GM19468 (cell line): ENCODE data around the gene CNTNAP2.

Experiments
- ATAC-seq: cut with Tn5 transposase; IDR thresholded peaks from one replicate; pipeline ENCODE4 v1.9.1; 2021; ENCODE audit warnings: mild to moderate bottlenecking, moderate library complexity, moderate number of reproducible peaks; ENCODE audit not compliant: unreplicated experiment; ENCODE audit errors: extremely low read depth

Gene CNTNAP2

DNA sequence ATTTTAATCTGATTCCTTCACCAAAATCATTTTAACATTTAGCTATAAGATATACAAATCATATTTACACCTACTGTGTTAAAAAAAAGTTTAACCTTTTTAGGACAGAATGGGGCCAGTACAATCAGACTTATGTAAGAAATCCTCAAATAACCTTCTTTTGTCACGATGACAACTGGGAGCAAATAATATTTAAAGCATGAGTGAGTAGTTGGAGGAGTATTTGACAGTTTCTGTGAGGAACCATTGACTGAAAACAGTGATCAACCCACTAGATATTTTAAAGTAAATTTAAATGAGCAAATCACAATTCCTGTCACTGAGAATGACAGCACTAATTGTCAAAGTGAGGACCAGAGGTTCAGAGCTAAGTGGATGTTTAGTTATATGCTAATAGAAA is 289.1 kb downstream of the CNTNAP2 start:
- ATAC-seq, result no peak

DNA sequence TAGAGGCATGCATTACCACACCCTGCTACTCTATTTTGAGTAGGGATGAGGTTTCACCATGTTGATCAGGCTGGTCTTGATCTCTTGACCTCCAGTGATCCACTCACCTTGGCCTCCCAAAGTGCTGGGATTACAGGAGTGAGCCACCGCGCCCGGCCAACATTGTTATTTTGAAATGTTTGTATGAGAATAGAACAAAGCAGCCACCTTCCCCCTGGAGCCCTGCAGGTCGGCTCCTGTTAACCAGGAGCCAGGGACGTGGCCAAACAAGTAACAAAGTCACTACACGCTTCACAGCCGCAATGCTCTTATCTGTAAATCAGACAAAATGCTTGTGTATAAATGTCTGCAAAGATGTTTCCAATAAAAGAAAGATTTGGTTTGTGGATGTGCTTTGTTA is 295.4 kb downstream of the CNTNAP2 start:
- no peak for ATAC-seq

DNA sequence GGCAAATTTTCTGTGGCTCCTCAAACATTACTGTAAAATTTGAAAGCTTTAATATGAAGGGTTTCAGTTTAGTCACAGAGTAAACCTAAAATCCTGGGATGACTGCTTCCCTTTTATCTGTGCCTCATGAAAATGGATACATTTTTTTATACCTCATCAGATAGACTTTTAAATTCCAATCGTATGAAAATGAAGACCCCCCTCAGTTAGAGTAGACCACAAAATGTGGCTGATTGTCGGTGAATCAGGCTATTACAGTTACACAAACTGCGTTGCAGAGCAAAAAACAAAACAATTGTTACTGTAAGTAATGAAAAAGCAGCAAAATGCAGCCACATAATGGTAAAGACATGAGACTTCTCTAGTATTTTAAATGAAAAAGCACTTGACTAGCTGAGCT is 296.2 kb downstream of the CNTNAP2 start:
- no peak for ATAC-seq

DNA sequence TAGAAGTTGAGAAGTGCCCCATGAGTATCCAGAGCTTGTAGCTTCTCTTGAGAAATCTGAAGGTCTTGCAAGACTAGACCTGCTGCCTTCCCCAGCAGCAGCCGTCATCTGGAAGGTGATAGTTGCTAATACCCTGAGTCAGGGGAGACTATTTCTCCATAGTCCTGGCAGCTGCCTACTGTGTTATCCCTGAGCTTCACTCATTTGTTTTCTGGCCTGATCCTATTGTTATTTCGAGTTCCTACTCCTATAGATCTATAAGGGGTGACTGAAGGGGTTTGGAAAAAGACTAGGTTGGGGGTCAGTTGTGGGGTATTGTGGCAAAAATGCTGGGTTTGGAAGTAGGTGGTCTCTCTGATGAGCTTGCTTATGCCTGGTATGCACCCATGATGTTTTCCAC is 297.8 kb downstream of the CNTNAP2 start:
- ATAC-seq, result no peak

DNA sequence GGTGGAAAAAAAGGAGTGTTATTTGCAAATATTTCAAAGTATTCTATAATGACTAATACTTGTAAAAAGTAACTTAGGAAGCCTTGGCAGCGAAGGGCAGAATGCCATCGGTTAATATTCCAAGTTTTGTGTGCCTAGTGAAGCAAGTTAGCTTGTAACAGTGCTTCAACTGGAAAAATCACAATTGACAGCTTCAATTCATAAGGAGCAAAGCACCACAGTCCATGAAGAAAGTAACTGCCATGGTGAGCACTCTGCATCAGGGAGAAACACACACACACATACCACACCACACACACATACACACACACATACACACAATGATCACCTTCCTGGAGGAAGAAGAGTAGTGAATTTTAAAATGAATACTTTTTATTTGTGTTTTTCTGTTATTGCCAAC is 298.3 kb downstream of the CNTNAP2 start:
- no peak for ATAC-seq

DNA sequence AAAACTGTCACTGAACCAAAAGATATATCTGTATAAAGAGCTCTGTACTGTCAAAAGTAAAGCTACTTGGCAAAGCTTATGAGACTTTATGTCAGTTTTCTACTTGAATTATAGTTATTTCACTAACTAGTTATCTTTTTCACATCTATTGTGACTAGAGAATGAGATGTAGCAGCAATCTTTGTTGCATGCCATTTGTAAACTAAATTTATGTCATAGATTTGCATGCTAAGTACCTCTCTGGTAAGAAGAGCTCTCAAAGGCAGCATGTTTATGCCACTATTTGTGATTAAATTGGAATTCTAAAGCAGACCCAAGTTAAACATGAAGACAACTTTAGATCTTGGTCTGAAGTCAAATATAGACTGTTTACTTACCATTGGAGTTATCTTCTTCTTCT is 300.6 kb downstream of the CNTNAP2 start:
- no peak for ATAC-seq

DNA sequence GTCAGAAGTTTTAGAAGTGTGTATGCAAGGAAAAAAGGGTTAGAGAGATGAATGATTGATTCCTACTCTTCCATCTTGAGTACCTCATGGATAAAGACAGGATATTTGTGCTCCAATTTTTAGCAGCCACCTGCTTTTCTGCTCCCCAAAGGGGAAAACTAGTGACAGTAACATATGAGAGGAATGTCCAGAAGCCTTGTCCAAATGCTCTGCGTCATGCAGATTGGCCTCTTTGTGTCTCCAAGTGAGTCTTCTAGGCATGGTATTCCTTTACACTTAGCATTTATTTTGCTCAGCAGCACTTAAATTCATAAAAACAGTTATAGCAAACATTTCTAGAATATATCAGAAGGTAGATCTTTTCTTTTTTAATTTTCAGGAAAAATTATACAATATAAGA is 306.8 kb downstream of the CNTNAP2 start:
- ATAC-seq, result no peak

DNA sequence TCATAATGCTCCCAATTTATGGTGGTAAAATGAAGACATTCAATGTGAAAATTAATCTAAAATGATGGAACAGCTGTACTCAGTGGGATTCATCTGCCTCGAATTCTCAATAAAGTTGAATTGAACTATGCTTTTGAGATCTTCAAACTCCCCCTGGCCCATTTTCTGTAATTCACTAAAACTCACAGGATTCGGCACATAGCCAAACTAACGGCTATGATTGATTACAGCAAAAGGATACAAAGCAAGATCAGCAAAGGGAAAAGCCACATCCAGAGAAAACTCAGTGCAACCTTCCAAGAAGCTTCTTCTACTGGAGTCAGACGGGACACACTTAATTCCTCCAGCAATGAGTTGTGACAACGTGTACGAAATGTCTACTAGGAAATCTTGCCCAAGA is 307.5 kb downstream of the CNTNAP2 start:
- ATAC-seq, result no peak

DNA sequence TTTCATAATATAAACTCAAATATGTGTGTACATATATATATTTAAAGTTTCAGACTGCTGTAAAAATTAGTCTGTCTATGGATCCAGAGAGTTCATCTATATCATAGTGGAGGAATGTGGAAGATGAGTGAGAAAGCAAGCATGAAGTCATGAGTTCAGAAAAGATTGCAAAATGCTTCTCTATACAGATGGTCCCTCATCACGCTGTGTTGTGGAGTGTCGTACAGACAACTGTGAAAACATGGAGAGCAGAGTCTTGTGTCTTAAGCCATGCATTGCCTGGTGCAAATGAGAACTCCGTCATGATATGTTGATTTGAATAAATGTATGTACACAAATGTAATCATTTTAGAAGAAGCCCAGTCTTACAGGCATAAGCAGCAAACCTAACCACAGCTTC is 316.9 kb downstream of the CNTNAP2 start:
- no peak for ATAC-seq

DNA sequence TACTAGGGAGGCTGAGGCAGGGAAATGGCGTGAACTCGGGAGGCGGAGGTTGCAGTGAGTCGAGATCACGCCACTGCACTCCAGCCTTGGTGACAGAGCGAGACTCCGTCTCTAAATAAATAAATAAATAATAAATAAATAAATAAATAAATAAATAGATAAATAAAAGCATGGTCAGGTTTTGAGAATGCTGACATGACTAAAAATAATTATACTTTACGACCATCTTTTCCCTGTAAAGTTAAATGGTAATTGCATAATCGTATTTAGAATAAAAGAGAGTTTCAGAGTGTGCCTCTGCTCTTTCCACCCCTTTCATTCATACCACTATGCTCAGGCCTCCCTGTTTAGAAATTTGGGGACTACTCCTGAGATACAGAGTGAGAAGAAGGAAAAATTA is 326.5 kb downstream of the CNTNAP2 start:
- no peak for ATAC-seq

DNA sequence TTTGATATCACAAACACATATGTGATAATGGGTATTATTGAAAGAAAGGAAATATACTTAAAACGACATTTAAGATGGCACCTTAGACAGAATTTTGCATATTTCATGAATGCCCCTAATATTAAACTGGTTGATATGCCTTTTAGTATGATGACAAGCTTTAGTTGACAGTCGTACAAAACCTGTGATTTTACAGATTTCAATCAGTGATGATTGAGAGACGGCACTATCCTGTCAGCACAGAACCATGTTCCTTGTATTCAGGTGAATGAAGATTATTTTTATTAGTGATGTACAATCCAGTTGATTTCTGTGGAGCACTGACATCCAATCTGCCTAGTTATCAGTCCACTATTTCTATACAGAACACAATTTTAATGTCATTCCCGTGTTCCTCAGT is 333.0 kb downstream of the CNTNAP2 start:
- no peak for ATAC-seq

DNA sequence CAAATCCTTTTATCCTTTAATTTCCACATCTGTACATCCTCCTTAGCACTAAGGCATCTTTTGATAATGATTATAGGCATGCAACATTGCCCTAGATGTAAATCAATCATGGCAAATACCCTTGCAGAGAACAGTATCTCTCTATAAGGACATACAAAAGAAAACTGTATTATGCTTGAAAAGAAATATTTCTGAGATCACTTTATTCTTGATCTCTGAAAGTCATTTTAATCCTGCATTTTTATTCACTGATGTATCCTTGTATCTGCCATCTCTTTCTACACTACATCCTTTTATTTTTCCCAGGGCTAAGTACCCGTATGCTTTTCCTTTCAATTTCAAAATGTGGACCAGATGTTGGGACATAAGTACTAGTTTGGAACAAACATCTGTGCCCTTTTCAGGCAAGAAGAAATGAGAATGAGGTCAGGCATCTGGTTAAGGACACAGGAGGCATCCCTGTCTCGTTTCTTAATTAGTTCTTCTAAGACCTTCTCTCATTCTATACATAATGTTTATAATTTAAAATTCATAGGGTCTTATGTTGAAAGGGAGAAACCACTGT is 338.6 kb downstream of the CNTNAP2 start:
- ATAC-seq, result no peak

DNA sequence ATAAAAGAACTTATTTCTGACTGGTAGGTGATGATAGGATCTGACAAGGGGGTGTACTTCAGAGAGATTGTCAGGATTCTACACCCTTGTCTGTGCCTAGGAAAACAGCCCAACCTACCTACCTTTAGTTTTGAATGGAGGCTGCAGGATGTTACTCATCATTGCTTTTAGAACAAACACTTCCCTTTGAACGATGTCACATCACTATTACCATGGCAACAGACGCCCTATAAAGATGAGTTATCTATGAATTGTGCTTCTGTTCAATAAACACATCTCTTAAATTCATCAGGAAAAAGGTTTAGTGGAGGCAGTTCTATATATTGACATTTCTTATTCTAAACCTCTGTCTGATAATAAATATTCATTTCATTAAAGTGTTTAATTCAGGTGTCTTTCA is 362.4 kb downstream of the CNTNAP2 start:
- no peak for ATAC-seq

DNA sequence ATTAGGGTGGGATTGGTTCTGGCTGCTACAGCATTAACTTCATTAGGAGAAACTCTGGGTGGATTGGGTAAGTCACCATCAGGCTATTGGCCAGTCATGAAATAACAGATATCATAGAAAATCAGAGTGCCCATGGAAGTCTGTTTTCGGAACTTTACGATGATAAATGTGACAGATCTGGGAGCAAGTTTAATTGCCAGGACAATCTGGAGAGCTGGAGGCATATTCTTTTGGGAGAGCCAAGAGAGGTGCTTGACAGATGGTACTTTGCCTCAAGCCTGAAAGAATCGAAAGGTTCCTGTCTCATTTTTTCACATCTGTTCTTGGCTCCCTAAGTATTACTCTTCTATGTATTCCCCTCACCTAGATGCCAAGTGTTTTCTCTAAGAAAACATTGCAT is 369.9 kb downstream of the CNTNAP2 start:
- ATAC-seq, result no peak

DNA sequence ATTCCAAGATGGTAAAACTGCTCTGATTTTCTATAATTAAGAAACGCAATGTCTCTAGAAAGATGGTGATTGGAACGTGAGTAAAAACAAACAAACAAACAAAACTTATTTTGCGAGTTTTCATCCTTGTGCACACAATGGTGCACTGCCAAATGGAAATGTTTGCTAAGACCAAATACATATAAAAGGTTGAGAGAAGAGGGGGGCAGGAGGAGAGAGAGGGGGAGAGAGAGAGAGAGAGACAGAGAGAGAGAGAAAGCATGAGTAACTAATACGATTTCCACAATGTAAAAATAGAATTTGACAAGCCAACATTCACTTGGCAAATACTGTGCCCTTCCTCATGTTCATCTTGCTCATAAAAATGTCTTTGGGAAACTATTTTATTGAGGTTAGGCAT is 375.4 kb downstream of the CNTNAP2 start:
- no peak for ATAC-seq

DNA sequence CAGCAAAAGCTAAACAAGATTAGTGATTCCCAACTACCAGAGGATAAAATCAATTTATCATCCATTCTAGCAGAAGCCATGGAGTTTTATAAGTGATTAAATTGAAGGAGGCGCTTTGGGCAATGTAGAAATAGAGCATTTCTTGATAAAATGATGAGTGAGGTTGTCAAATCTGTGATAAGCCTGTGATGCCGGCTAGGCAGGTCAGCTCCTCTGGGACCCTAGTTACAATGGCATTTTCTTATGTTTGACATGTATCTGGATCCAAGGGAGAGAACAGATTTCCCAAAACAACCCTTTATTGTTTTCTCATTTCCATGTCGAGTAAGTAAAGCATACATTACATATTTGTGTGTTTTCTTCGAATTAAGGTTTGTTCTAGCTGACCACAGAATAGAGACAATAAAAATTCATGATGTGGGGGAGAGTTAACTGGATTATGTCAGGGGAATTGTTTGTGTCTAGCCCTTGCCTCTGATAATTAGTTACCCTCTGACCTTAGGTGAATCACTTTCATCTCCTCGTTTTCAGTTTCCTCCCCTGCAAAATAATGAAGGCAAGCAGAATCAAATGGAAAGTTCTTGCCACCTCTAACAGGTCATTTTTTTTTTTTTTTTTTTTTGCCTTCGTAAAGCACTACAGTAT is 378.5 kb downstream of the CNTNAP2 start:
- ATAC-seq, result no peak

DNA sequence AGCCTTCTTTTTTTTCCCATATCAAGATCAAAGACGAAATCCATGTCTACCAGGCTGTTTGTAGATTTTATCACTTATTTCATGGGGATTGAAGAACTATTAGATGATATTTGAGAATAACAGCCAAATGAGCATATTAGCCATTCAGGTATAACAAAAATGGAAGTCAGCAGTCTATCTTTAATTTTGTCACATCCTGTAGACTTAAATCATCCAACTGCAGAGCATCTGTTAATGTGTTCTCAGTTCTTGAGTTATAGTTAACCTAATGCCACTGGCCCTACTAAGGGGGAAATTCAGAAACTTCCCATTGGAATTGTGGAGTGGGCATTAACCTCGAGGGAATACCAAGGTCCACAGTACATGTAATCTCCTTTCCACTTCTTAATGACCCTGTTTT is 380.1 kb downstream of the CNTNAP2 start:
- ATAC-seq, result no peak

DNA sequence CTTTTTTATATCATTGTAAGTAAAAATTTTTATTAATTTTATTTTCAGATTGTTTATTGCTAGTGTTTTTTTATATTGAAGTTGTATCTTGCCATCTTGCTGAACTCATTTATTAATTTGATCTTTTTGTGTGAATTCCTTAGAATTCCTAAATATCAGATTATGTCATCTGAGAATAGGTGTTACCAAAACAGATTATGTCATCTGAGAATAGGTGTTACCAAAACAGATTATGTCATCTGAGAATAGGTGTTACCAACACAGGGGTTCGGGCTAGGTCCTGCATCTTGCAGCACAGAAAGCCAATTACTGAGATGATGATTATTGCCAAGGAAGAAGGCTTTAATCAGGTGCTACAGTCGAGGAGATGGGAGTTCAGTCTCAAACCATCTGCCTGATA is 383.4 kb downstream of the CNTNAP2 start:
- ATAC-seq, result no peak

DNA sequence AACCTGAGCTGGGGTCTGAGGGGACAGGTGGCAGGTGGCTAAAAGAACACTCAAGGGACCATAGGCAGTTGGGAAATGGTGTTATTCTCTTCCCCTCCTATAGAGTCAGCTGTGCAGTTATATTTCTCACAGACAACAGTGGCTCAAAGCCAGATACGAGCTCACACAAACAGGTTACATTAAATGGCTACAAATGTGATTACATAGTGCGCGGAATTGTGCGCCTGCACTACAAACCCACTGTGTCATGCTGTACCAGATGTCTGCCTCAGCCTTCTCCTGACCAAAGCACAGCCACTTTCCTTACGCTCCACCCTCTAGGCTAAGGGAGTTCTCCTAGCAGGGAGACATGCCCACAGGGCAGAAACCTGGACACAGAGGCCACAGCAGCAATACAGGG is 387.2 kb downstream of the CNTNAP2 start:
- no peak for ATAC-seq

DNA sequence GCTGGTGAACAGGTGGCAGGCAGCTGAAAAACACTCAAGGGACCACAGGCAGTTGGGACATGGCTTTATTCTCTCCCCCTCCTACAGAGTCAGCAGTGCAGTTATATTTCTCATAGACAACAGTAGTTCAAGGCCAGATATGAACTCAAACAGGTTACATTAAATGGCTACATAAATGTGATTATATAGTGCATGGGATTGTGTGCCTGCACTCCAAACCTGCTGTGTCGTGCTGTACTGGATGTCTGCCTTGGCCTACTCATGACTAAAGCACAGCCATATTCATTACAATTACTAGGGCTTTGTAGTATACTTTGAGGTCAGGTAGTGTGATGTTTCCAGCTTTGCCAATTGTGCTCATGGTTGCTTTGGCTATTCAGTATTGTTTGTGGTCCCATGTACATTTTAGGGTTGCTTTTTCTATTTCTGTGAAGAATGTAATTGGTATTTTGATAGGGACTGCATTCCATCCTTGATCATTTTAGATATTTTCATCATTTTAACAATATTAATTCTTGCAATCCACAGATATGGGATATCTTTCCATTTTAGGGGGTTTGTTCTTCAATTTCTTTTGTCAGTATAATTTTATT is 393.6 kb downstream of the CNTNAP2 start:
- ATAC-seq, result no peak

DNA sequence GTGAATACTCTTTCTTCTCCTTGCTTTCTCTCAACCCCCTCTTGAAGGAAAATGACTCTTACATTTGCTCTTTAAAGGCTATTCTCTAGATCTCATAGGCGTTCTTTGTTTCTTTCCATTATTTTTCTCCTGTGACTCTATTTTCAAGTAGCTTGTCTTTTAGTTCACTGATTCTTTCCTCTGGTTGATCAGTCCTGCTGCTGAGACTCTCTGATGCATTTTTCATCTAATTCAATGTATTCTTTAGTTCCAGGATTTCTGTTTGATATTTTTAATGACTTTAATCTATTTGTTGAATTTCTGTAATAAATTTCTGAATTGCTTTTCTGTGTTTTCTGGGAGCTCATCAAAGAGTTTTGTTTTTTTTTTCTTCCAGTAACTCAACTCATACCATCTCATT is 397.7 kb downstream of the CNTNAP2 start:
- no peak for ATAC-seq

DNA sequence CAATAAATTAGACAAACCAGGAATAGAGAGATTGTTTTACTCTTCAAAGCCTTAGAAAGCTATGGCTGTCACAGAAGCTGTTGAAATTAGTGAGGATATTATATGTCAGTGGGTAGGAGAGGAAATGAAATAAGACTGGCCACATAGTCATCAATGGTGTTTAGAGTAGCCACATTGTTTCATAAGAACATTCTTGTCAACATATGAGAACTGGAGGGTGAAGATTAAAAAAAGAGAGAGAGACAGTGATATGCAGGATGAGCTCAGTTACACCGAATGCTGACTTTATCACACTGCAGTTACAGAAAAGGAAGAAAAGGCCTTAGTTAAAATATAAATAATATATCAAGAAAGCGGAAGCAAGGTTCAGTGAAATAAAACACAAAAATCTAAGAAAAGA is 412.0 kb downstream of the CNTNAP2 start:
- no peak for ATAC-seq
